Skeletal muscle satellite cell (primary cell): ENCODE results near the gene ZMYND8.
"Not testable (repeated sequence)": the region's sequence is repeated elsewhere in the genome, so short reads cannot be mapped to it uniquely, and the experiment has no call there.

Experiments
- H3K27me3 ChIP-seq: 2 replicates; pipeline ENCODE4 v1.7.0; 2013; ENCODE audit warnings: low read length; ENCODE audit not compliant: control insufficient read depth, insufficient read depth
- H3K36me3 ChIP-seq: 2 replicates; pipeline ENCODE4 v1.7.0; 2013; ENCODE audit warnings: mild to moderate bottlenecking, control low read depth, low read length; ENCODE audit not compliant: insufficient read depth
- H3K4me1 ChIP-seq: 2 replicates; pipeline ENCODE4 v1.7.0; 2013; ENCODE audit warnings: low read length; ENCODE audit not compliant: control insufficient read depth, insufficient read depth
- H3K4me2 ChIP-seq: 2 replicates; pipeline ENCODE4 v1.7.0; 2013; ENCODE audit warnings: mild to moderate bottlenecking, low read length
- H3K4me3 ChIP-seq: 2 replicates; pipeline ENCODE4 v1.7.0; 2013; ENCODE audit warnings: low read length
- H3K9ac ChIP-seq: 2 replicates; pipeline ENCODE4 v1.7.0; 2013; ENCODE audit warnings: mild to moderate bottlenecking, low read depth, low read length, moderate library complexity
- H3K9me3 ChIP-seq: replicated peaks from 2 replicates; pipeline ENCODE4 v1.7.0; 2013; ENCODE audit warnings: mild to moderate bottlenecking, control low read depth, low read length

The ZMYND8 gene

DNA sequence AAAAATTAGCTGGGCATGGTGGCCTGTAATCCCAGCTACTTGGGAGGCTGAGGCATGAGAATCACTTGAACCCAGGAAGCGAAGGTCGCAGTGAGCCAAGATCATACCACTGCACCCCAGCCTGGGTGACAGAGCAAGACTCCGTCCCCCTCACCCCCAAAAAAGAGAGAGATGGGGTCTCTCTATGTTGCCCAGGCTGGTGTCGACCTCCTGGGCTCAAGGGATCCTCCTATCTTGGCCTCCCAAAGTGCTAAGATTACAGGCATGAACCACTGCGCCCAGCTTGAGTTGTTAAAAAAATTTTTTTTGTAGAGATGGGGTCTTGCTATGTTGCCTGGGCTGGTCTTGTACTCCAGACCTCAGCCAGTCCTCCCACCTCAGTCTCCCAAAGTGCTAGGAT is 29.5 kb upstream of the ZMYND8 start:
- H3K9ac ChIP-seq, H3K9me3 ChIP-seq, H3K27me3 ChIP-seq, H3K4me2 ChIP-seq, H3K36me3 ChIP-seq, H3K4me3 ChIP-seq: not testable (repeated sequence)
- peaks cover 14% of the 10 kb centered on the region for H3K4me1 ChIP-seq

DNA sequence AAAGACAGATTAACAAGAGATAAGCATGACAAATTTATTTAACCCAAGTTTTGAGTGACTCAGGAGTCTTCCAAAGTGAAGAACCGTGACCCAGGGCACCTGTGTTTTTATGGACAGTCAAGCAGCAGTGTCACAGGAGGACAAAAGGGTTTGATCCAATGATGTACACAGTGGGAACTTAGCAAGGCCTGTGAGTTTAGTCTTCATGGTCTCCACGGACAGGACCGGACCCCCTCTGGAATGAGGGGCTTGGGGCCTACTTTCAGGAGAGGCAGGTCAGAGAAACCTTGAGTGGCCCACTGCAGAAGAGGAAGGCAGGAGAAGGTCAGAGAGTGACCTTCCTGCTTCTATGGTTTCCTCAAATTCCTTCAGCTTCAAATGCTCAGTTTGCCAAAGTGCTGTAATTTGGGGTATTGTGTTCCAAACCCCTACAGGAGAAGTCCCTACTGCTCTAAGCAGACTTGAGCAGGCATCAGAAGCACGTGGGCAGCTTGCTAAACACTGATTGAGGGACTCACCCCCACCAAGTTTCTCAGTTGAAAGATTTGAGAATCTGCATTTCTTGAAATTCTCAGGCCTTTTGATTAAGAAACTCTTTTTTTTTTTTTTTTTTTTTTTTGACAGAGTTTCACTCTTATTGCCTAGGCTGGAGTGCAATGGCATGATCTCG is 26.4 kb upstream of the ZMYND8 start:
- no peaks in the 10 kb centered on the region for H3K9me3 ChIP-seq
- H3K27me3 ChIP-seq = no peaks in the 10 kb centered on the region
- H3K9ac ChIP-seq = no peak overlapping the region
- no peaks in the 10 kb centered on the region for H3K36me3 ChIP-seq
- no peak overlapping the region for H3K4me2 ChIP-seq
- H3K4me1 ChIP-seq = peaks cover 21% of the 10 kb centered on the region
- no peak overlapping the region for H3K4me3 ChIP-seq

DNA sequence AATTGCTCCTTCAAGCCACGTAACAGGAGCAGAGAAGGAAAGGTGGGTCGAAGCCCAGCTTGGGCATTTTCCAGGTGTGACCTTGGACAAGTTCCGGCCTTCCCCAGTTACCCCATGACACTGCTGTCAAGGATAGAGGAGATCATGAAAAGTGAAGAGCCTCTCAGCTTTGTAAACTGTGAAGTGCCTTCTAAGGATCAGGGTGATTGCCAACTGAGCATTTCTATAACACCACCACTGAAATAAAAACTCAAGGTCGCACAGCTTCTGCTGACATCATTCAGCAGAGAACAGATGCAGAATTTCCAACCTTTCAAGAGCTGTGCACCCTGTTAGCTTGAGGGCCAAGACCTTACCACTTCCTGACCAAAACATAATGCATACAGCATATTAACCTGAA is 24.0 kb upstream of the ZMYND8 start:
- Histone ChIP-seq H3K9me3 (no peaks in the 10 kb centered on the region), H3K4me2 (no peak overlapping the region), H3K4me1 (peaks cover 21% of the 10 kb centered on the region), H3K36me3 (no peaks in the 10 kb centered on the region), H3K9ac (no peak overlapping the region), H3K4me3 (no peak overlapping the region), H3K27me3 (no peaks in the 10 kb centered on the region)

DNA sequence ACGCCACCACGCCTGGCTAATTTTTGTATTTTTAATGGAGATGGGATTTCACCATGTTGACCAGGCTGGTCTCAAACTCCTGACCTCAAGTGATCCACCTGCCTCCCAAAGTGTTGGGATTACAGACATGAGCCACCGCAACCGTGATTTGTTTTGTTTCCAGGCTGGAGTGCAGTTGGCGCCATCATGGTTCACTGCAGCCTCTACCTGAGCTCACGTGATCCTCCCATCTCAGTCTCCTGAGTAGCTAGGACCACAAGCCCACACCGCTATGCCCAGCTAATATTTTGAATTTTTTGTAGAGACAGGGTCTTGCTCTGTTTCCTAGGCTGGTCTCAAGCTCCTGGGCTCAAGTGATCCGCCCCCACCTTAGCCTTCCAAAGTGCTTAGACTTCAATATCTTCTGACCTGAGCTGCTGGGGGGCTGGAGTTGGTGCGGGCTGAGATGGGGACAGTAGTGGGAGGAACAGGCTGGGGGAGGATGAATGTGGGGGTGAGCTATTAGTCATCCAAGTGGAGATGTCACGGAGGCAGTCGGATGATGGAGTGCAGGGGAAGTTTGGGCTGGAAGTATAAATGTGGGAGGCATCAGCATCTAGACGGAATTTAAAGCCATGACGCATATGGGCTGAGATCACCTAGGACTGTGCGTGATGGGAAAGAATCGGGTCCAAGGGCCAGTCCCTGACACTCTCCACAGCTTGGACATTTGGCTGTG is 23.1 kb upstream of the ZMYND8 start:
- no peaks in the 10 kb centered on the region for H3K36me3 ChIP-seq
- no peak overlapping the region for H3K4me2 ChIP-seq
- H3K27me3 ChIP-seq = no peaks in the 10 kb centered on the region
- no peak overlapping the region for H3K9ac ChIP-seq
- no peaks in the 10 kb centered on the region for H3K9me3 ChIP-seq
- H3K4me1 ChIP-seq = peaks cover 21% of the 10 kb centered on the region
- H3K4me3 ChIP-seq = no peak overlapping the region

DNA sequence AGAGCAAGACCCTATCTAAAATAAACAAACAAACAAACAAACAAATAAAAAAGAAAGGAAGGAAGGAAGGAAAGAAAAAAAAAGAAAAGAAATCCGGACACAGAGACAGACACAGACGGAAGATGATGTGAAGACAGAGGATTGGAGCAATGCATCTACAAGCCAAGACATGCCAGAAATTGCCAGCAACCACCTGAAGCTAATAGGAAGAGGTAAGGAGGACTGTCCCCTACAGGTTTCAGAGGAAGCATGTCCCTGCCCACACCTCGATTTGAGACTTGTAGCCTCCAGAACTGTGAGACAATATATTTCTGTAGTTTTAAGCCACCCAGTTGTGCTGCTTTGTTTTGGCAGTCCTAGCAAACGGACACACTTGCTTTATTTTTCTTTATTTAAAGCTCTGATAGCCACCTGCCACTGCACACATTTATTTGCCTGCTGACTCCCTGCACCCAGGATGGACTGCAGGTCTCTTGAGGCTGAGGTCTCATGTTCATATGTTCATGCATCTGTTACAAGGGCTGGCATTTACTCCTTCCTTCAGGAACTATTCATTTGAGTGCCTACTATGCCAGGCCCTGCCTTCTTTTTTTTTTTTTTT is 20.7 kb upstream of the ZMYND8 start:
- Histone ChIP-seq H3K9ac (no peak overlapping the region), H3K9me3 (no peaks in the 10 kb centered on the region), H3K4me2 (no peak overlapping the region), H3K4me3 (no peak overlapping the region), H3K27me3 (no peaks in the 10 kb centered on the region), H3K4me1 (peaks cover 7% of the 10 kb centered on the region), H3K36me3 (no peaks in the 10 kb centered on the region)

DNA sequence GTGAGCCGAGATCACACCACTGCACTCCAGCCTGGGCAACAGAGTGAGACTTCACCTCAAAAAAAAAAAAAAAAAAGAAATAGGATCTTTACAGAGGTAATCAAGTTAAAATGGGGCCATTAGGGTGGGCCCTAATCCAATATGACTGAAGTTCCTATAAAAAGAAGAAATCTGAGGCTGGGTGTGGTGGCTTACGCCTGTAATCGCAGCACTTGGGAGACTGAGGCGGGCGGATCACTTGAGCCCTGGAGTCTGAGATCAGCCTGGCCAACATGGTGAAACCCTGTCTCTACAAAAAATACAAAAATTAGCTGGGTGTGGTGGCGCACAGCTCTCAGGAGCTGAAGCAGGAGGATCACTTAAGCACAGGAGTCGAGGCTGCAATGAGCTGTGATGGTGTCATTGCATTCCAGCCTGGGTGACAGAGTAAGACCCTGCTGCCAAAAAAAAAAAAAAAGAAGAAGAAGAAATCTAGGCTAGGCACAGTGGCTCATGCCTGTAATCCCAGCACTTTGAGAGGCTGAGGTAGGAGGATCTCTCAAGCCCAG is 19.7 kb upstream of the ZMYND8 start:
- H3K27me3 ChIP-seq = not testable (repeated sequence)

DNA sequence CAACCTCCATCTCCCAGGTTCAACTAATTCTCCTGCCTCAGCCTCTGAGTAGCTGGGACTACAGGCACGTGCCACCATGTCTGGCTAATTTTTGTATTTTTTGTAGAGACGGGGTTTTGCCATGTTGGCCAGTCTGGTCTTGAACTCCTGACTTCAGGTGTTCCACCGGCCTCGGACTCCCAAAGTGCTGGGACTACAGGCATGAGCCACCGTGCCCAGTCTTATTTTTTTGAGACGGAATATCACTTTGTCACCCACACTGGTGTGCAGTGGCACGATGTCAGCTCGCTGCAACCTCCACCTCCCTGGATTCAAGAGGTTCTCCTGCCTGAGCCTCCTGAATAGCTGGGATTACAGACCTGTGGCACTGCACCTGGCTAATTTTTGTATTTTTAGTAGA is 17.6 kb upstream of the ZMYND8 start:
- H3K9ac ChIP-seq, H3K36me3 ChIP-seq, H3K4me1 ChIP-seq, H3K4me3 ChIP-seq, H3K4me2 ChIP-seq, H3K27me3 ChIP-seq, H3K9me3 ChIP-seq: not testable (repeated sequence)

More for the DNA sequence above, 19.7 kb upstream of the ZMYND8 start:
- not testable (repeated sequence) for H3K4me3 ChIP-seq, H3K4me2 ChIP-seq, H3K9ac ChIP-seq, H3K36me3 ChIP-seq, H3K4me1 ChIP-seq, H3K9me3 ChIP-seq

DNA sequence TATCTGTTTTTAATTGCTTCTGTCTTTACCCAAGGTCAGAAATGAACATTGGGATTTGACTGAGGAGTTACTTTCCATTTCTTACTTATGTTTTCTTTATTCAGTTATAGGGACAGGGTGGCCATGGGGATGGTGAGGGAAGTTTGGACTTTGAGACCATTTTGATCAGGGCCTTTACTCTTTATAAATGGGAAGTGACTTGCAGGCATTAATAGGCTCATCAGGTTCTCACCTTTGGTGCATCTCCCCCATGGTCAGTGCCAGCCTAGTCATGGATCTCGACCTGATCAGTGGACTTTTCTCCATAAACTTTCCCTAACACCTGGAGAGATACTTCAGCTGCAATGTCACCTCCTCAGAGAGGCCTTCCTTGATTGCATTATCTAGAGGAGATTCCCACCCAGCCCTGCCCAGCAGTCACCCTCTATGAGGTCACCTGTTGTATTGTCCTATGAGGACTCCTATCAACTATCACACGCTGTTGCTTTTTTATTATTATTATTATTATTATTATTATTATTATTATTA is 16.8 kb upstream of the ZMYND8 start:
- no peak overlapping the region for H3K4me2 ChIP-seq
- H3K4me1 ChIP-seq = no peaks in the 10 kb centered on the region
- no peak overlapping the region for H3K4me3 ChIP-seq
- no peaks in the 10 kb centered on the region for H3K9me3 ChIP-seq
- H3K36me3 ChIP-seq = no peaks in the 10 kb centered on the region
- H3K27me3 ChIP-seq = no peaks in the 10 kb centered on the region
- no peak overlapping the region for H3K9ac ChIP-seq

DNA sequence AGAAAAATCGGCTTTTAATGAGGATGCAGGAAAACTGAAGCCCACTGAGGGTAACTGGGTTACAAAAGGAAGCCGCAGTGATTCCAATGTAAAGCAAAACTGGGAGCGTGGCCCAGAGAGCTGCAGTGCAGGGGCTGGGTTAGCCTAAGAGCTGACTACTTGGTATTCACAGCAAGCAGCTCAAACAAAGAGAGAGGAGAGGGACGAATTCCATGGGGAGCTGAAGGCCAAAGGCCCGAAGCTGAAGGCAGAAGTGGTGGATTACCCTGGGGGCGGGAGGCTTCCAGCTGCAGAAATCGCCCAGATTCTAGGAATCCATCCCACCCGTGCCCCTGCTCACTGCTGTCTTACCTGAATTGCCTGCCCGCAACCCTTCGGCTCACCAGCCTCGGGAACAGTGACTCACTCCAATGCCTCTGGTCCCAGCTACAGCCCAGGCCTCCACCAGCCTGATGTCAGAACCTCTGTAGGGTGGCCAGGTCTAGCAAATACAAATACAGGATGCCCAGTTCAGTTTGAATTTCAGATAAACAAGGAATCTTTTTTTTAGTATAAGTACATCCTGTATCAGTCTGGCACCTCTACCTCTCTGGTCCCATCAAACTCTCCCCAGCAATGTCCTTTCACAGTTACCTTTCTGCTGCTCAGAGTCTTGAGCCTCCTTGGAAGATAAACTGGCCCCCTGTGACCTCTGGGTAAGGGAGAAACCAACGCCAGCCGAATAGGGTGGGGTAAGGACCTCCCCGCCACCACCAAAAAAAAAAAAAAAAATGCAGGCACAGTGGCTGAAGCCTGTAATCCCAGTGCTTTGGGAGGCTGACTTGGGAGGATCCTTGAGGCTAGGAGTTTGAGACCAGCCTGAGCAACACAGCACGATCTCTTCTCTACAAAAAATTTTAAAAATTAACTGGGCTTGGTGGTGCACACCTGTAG is 14.6 kb upstream of the ZMYND8 start:
- no peak overlapping the region for H3K9ac ChIP-seq
- no peak overlapping the region for H3K4me2 ChIP-seq
- H3K36me3 ChIP-seq = no peaks in the 10 kb centered on the region
- no peaks in the 10 kb centered on the region for H3K9me3 ChIP-seq
- H3K4me1 ChIP-seq = no peaks in the 10 kb centered on the region
- H3K4me3 ChIP-seq = no peak overlapping the region
- no peaks in the 10 kb centered on the region for H3K27me3 ChIP-seq

DNA sequence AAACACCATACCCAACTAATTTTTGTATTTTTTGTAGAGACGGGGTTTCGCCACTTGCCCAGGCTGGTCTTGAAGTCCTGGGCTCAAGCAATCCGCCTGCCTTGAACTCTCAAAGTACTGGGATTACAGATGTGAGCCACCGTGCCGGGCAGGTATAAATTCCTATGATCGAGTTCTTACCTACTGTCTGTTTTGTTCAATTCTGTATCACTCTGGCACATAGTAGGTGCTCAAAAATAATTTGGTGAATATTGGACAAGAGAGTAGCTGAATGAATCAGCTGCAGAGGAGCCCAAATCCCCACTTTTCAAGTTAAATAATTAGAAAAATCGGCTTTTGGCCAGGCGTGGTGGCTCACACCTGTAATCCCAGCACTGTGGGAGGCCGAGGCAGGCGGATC is 13.7 kb upstream of the ZMYND8 start:
- no peak overlapping the region for H3K4me3 ChIP-seq
- H3K4me2 ChIP-seq = no peak overlapping the region
- no peaks in the 10 kb centered on the region for H3K36me3 ChIP-seq
- H3K27me3 ChIP-seq = no peaks in the 10 kb centered on the region
- H3K9me3 ChIP-seq = no peaks in the 10 kb centered on the region
- no peaks in the 10 kb centered on the region for H3K4me1 ChIP-seq
- H3K9ac ChIP-seq = no peak overlapping the region

DNA sequence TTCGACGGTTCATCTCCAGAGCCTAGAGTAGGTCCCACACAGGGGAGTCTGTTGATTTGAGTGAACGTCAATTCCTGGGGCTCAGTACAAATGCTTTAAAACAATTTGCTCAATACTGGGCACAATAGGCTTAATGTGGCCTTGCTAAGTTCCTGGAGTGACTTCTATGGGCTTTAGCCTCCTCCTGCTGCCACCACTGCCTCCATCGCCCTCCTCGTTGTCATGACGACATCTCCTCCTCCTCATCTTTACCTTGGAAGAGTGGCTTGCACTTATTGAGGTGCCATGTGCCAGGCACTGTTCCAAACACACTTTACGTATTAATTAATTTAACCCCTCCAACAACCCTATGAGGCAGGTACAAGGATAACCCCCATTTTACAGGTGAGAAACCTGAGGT is 11.8 kb upstream of the ZMYND8 start:
- Histone ChIP-seq H3K27me3 (no peaks in the 10 kb centered on the region), H3K4me1 (no peaks in the 10 kb centered on the region), H3K4me3 (no peak overlapping the region), H3K9ac (no peak overlapping the region), H3K4me2 (no peak overlapping the region), H3K9me3 (no peaks in the 10 kb centered on the region), H3K36me3 (no peaks in the 10 kb centered on the region)
